HCT116 (cell line): ENCODE results near the gene DCN.

ENCODE experiments used
- CTCF ChIP-seq, 3 experiments: fragments of 200-600 bp in 1 of 3; sonication (generic) in 1 of 3; IDR thresholded peaks in 2 of 3; conservative IDR thresholded peaks in 1 of 3; 2 replicates each; pipeline ENCODE4 v1.5.1; 2012 to 2017; ENCODE audit warnings: low read depth in 2 of 3, low read length in 2 of 3, antibody characterized with exemption in 1 of 3, borderline replicate concordance in 1 of 3, control low read depth in 1 of 3, mild to moderate bottlenecking in 1 of 3, mixed read lengths in 1 of 3, mixed run types in 1 of 3, moderate library complexity in 1 of 3; ENCODE audit not compliant: insufficient read depth in 1 of 3
- POLR2AphosphoS5 ChIP-seq: IDR thresholded peaks from 2 replicates; pipeline ENCODE4 v1.6.1; 2011; ENCODE audit warnings: mild to moderate bottlenecking, low read depth, low read length, moderate library complexity
- ZBTB33 ChIP-seq: IDR thresholded peaks from 2 replicates; pipeline ENCODE4 v1.6.1; 2011; ENCODE audit warnings: mild to moderate bottlenecking, low read length, moderate library complexity; ENCODE audit not compliant: insufficient replicate concordance; ENCODE audit errors: extremely low read depth
- ZNF274 ChIP-seq: fragments of 200-500 bp; sonication (Bioruptor generic); IDR thresholded peaks from 2 replicates; pipeline ENCODE4 v1.6.1; 2014; ENCODE audit warnings: mild to moderate bottlenecking, low read depth, low read length, inconsistent platforms

GRCh38 chr12:91205811-91206210 lies 23.2 kb upstream of the DCN start:
- no peak for TF ChIP-seq ZNF274
- no peak for TF ChIP-seq POLR2AphosphoS5
- no peak for TF ChIP-seq CTCF (IDR thresholded peaks at IDR 0.05 in 2 of 3, conservative IDR thresholded peaks at IDR 0.05 in 1 of 3; ENCODE audit: borderline replicate concordance in 1 of 3, insufficient read depth in 1 of 3, low read depth in 2 of 3, low read length in 2 of 3)
- no peak for TF ChIP-seq ZBTB33
